ENCODE measurements around the gene WDR35.
"Not testable (repeated sequence)": the region's sequence is repeated elsewhere in the genome, so short reads cannot be mapped to it uniquely, and the experiment has no call there.

WDR35 gene

DNA sequence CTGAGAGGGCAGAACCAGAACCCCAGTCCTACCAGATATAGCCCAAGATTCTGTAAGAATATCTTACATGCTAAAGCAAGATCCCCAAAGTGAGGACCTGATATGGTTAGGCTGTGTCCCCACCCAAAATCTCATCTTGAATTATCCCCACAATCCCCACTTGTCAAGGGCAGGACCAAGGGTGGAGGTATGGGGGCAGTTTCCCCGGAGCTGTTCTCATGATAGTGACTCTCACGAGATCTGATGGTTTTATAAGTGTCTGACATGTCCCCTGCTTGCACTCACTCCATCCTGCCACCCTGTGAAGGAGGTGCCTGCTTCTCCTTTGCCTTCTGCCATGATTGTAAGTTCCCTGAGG lies 108.0 kb downstream of the WDR35 start:
- no peak for DNase-seq (ENCODE audit: low spot score)
- TF ChIP-seq, protein P1, sequence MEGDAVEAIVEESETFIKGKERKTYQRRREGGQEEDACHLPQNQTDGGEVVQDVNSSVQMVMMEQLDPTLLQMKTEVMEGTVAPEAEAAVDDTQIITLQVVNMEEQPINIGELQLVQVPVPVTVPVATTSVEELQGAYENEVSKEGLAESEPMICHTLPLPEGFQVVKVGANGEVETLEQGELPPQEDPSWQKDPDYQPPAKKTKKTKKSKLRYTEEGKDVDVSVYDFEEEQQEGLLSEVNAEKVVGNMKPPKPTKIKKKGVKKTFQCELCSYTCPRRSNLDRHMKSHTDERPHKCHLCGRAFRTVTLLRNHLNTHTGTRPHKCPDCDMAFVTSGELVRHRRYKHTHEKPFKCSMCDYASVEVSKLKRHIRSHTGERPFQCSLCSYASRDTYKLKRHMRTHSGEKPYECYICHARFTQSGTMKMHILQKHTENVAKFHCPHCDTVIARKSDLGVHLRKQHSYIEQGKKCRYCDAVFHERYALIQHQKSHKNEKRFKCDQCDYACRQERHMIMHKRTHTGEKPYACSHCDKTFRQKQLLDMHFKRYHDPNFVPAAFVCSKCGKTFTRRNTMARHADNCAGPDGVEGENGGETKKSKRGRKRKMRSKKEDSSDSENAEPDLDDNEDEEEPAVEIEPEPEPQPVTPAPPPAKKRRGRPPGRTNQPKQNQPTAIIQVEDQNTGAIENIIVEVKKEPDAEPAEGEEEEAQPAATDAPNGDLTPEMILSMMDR (IDR thresholded peaks at IDR 0.05; ENCODE audit: extremely low read depth, missing control alignments): no peak

DNA sequence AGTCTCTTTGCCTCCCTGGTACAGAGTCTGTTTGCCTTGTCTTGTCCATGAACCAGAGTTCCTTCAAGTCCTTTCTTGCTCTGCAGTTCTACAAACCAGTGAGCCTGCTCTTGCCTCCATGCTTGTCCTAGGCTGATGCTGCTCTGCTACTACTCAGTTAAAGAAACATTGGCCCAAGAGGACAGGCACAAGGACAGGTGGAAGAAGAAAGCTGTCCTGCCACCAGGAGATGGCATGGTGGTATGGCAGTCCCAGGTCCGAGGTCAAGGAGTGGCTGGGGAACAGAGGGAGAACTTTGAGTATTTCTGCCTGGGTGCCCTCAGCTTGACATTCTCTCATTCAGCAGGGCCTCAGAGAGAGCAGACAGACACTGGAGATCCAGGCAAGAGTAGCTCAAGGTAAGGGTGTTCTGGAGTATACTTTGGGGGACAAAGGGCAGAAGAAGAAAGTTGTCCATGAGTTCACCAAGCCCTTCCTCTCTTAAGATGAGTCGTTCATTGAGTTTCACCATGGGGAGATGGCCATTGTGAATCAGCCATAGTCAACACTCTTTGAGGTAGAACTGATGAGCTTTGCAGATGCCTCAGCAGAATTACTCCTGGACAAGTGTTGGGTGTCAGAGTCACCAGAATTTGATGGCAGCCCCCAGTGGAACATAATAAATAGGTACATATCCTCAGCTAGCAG lies 108.5 kb downstream of the WDR35 start:
- TF ChIP-seq, protein P1 (IDR thresholded peaks at IDR 0.05; ENCODE audit: extremely low read depth, missing control alignments): no peak
- no peak for DNase-seq (ENCODE audit: low spot score)

DNA sequence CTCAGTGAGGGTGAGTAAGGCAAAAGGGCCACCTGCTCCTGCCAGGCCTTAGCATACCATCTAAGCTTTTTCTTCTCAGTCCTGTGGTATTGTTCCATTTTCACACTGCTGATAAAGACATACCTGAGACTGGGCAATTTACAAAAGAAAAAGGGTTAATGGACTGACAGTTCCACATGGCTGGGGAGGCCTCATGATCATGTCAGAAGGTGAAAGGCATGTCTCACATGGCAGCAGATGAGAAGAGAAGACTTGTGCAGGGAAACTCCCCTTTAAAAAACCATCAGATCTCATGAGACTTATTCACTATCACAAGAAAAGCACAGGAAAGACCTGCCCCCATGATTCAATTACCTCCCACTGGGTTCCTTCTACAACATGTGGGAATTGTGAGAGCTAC lies 109.7 kb downstream of the WDR35 start:
- DNase-seq (ENCODE audit: low spot score): not testable (repeated sequence)

DNA sequence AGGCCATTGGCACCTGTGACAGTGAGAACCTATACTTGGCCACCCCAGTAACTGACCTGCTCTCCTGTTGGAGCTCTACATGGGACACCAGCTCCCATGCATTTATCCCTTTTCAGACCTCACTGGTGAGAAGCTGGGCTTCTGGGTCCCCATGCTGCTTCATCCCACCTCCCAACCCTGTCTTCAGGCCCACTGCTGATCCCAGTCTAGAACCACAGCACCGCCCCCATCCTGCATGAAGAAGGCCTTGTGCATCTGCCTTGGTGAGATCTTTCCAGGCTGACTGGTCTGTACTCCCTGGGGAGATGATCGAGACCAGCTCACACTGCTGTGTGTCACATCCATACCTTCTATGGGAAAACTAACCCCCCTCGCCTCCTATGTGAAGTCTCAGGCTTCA lies 110.8 kb downstream of the WDR35 start:
- DNase-seq (ENCODE audit: low spot score): no peak

DNA sequence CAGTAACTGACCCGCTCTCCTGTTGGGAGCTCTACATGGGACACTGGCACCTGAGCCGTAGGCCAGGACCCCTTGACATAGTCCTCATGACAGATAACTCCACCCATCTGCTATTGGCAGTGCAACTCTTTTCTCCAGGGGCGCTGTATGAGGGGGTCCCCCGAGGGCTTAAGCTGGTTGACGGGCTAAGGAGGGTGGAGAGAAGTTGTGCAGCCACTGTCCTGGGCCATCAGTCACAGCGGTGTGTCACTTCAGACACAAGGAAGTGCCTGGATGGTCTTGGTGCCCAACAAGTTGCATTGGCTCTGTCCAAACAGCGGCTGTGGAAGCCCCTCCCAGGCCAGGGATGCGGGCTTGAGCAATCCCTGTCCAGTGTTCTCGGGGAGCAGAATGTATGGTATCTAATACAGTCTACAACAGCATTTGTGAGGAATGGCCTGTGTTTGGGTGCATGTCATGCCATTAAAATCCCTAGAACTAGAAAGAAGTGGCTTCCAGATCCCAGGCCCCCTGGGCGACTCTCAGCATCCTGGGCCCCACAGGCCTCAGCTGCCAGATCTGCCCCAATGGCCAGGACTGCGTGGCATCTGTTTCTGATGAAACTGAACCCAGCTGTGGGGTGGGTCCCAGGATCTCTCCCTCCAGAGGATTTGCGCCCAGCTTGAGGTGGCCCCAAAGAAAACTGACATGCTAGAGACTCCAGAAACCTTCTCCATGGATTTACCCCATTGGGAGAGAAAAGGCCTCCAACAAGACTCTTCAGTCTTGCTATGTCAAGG lies 111.4 kb downstream of the WDR35 start:
- TF ChIP-seq, protein P1 (IDR thresholded peaks at IDR 0.05; ENCODE audit: extremely low read depth, missing control alignments): no peak
- no peak for DNase-seq (ENCODE audit: low spot score)

More for the DNA sequence above, 110.8 kb downstream of the WDR35 start:
- TF ChIP-seq, protein P1 (IDR thresholded peaks at IDR 0.05; ENCODE audit: extremely low read depth, missing control alignments): no peak

DNA sequence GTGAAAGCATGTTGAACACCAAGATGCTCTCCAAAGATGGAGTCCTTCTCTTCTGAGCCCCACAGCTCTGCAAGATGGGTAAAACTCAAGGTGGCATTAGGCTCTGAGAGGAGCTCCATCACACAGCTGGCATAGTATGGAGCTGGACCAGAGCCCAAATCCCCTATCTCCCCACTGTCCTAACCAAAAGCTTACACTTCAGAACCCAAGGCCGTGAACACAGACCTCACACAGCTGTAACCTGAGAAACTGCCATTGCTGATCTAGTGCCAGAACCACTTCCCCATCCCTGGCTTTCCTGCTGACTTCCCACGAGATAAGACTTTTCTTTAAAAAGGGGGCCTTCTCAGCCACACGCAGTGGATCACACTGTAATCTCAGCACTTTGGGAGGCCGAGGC lies 113.2 kb downstream of the WDR35 start:
- TF ChIP-seq, protein P1 (IDR thresholded peaks at IDR 0.05; ENCODE audit: extremely low read depth, missing control alignments): no peak
- DNase-seq (ENCODE audit: low spot score): no peak

DNA sequence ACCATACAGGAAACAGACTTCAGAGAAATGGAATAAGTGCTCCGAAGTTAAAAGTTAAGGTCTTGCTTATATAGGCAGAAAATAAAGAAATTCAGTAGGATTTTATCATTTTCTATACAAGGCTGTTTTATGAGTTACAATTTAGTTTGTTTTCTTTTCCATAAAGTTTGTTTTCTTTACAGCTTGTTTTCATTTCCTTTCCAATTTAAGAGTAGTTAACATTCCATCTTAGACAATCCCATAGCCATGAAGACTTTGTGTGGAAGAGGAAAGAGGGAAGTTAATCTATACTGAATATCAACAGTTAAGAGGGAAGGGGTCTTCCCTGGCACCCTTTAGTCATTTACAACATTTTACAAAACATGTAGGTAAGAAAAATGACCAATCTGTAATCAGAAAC lies 114.6 kb downstream of the WDR35 start:
- no peak for DNase-seq (ENCODE audit: low spot score)
- TF ChIP-seq, protein P1 (IDR thresholded peaks at IDR 0.05; ENCODE audit: extremely low read depth, missing control alignments): no peak
